ENCODE results near the gene TCERG1L.

Gene TCERG1L

DNA sequence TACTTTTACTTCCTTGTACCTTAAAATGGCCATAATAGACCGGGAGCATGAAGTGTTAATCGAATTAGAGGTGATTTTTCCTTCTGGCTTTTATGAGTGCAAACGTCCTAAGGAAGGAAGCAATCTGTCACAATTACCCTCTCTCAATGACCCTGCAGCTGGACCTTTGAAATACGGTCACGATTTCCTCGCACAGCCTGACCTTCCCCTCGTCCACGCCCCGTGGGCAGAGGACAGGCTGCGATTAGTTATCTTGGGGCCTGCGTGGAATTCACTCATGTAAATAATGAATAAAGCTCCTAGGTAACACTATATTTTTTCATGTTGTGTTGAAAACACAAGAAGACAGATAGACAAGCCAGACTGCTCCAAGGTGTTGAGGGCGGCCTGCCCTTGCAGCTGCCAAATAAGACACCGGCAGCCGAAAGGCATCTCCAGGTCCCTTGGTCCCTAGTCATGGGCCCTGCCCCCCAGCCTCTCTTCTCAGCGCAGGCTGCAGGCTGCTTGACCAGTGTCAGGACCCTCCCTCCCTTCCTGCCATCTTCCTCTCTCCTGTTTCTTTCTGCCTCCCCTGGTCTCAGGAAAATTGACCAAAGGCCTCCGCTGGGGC, 199.9 kb downstream of the TCERG1L start:
- Histone ChIP-seq H3K36me3 (no peaks in the 10 kb centered on the region), H3K27ac (no peak overlapping the region), H3K27me3 (no peaks in the 10 kb centered on the region), H3K4me3 (no peak overlapping the region), H3K9me3 (peaks cover 0 to 4% (median 0%) of the 10 kb centered on the region in 3 donors), H3K4me1 (no peaks in the 10 kb centered on the region)
- intact Hi-C loops (cut with DNase I; ENCODE audit: low total_unique reads), result no loop called here
- DNase-seq, result no peak
- TF ChIP-seq, protein P1, sequence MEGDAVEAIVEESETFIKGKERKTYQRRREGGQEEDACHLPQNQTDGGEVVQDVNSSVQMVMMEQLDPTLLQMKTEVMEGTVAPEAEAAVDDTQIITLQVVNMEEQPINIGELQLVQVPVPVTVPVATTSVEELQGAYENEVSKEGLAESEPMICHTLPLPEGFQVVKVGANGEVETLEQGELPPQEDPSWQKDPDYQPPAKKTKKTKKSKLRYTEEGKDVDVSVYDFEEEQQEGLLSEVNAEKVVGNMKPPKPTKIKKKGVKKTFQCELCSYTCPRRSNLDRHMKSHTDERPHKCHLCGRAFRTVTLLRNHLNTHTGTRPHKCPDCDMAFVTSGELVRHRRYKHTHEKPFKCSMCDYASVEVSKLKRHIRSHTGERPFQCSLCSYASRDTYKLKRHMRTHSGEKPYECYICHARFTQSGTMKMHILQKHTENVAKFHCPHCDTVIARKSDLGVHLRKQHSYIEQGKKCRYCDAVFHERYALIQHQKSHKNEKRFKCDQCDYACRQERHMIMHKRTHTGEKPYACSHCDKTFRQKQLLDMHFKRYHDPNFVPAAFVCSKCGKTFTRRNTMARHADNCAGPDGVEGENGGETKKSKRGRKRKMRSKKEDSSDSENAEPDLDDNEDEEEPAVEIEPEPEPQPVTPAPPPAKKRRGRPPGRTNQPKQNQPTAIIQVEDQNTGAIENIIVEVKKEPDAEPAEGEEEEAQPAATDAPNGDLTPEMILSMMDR (IDR thresholded peaks at IDR 0.05), result no peak

DNA sequence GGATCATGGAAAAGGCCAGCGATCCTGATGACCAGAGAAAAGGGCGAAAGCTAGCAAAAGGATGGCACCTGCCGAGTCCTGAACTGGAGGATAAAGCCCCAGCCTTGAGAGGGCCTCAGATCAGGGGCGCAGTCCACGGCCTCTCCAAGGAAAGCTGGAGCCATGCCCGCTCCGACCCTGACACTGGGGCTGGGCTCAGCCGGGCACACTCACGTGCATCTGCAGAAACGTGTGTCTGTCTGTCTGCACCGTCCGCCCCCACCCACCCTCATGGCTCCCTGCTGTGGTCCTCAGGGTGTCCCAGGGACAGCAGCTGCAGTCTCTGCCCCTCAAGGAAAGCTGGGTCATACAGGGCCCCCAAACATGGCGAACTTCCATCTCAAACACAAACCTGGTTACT, 200.5 kb downstream of the TCERG1L start:
- Histone ChIP-seq H3K27ac (no peak overlapping the region), H3K4me3 (no peak overlapping the region), H3K36me3 (no peaks in the 10 kb centered on the region), H3K4me1 (no peaks in the 10 kb centered on the region), H3K9me3 (peaks cover 0 to 4% (median 0%) of the 10 kb centered on the region in 3 donors), H3K27me3 (no peaks in the 10 kb centered on the region)
- no peak for DNase-seq
- TF ChIP-seq, protein P1 (IDR thresholded peaks at IDR 0.05), result no peak
- intact Hi-C loops (cut with DNase I; ENCODE audit: low total_unique reads), result no loop called here

DNA sequence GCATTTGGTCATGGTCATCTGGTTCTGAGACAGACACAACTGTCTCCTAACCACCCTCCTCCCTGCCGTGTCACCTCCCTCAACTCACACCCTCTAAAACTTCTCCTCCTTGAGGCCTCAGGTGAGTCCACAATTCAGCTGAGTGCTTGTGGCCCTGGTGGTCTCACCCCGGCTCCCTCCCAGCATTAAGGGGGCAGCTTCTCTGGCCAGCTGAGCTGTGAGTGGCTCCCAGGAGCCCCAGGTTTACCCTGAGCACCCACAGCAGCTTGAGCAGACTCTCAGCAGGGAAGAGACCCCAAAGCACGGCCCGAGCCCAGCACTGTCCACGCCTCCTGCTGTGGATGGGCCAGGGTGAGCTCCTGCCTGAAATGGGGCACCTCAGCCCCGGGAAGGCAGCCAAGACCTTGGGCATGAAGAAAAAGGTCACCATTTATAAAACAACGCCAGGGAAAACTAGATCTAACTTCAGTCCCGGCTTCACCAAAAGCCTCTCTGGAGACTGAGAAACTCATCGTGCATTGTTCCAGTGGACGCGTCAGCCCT, 201.2 kb downstream of the TCERG1L start:
- TF ChIP-seq, protein P1 (IDR thresholded peaks at IDR 0.05), result no peak
- intact Hi-C loops (cut with DNase I; ENCODE audit: low total_unique reads), result no loop called here
- Histone ChIP-seq H3K27ac (no peak overlapping the region), H3K4me3 (no peak overlapping the region), H3K9me3 (peaks cover 0 to 4% (median 0%) of the 10 kb centered on the region in 3 donors), H3K4me1 (no peaks in the 10 kb centered on the region), H3K27me3 (no peaks in the 10 kb centered on the region), H3K36me3 (no peaks in the 10 kb centered on the region)
- DNase-seq, result no peak

DNA sequence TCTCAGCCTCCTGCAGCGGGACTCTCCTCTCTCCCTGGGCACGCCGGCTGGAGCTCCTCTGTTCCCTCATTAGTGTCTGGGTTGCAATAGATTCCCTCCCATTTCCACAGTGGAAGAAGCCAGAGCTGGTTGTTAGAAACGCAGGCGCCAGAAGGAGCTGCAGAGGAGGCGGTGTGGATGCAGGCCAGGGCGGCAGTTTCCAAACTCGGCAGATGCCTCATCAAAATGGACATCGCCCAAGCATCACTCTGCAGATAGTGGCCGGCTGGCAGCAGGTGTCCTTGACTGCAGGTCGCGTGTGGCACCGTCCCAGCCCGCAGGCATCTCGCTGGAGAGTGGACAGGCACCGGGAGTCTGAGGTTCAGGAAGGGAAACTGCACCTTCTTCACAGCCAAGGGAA, 201.8 kb downstream of the TCERG1L start:
- no peak overlapping the region for H3K4me3 ChIP-seq
- DNase-seq, result no peak

DNA sequence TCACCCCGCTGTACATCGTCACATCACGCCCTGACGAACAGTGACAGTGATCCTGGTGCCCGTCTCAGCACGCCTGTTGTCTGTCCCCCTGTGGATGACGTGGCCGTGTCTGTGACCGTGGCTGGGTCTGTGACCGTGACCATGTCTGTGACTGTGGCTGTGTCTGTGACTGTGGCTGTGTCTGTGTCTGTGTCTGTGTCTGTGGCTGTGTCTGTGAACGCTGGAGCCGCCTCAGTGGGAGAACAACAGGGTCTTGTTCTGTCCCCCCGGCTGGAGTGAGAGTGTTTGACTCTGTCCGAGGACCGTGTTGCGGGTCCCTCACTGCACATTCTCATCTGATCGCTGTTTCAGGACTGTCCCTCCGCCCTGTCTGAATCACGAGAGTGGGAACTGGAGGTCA, 202.2 kb downstream of the TCERG1L start:
- H3K4me3 ChIP-seq, result no peak overlapping the region

More for the DNA sequence above, 201.8 kb downstream of the TCERG1L start:
- no peaks in the 10 kb centered on the region for H3K27me3 ChIP-seq
- H3K27ac ChIP-seq, result no peak overlapping the region
- no peaks in the 10 kb centered on the region for H3K4me1 ChIP-seq
- TF ChIP-seq, protein P1 (IDR thresholded peaks at IDR 0.05), result no peak
- intact Hi-C loops (cut with DNase I; ENCODE audit: low total_unique reads), result no loop called here
- no peaks in the 10 kb centered on the region for H3K36me3 ChIP-seq
- peaks cover 0 to 4% (median 0%) of the 10 kb centered on the region in 3 donors for H3K9me3 ChIP-seq

More for the DNA sequence above, 202.2 kb downstream of the TCERG1L start:
- TF ChIP-seq, protein P1 (IDR thresholded peaks at IDR 0.05), result no peak
- Histone ChIP-seq H3K27ac (no peak overlapping the region), H3K27me3 (no peaks in the 10 kb centered on the region), H3K36me3 (no peaks in the 10 kb centered on the region), H3K9me3 (peaks cover 0 to 4% (median 0%) of the 10 kb centered on the region in 3 donors), H3K4me1 (no peaks in the 10 kb centered on the region)
- intact Hi-C loops (cut with DNase I; ENCODE audit: low total_unique reads), result no loop called here
- no peak for DNase-seq
